SU-DHL-6 (cell line): ENCODE results near the gene TMEM120B.

Source experiments
- CTCF ChIP-seq: fragments of 200-600 bp; sonication (generic); IDR thresholded peaks from one replicate; pipeline ENCODE4 v1.5.1; 2017; ENCODE audit warnings: antibody characterized with exemption, mild to moderate bottlenecking, low read length, moderate library complexity; ENCODE audit not compliant: insufficient read depth, poor library complexity, severe bottlenecking
- EZH2phosphoT487 ChIP-seq: fragments of 200-600 bp; sonication (generic), shearing (Covaris generic); conservative IDR thresholded peaks from 2 replicates; pipeline ENCODE4 v1.6.1; 2018; ENCODE audit warnings: mild to moderate bottlenecking, antibody characterized with exemption, low read length, moderate library complexity, mixed read lengths

GRCh38 chr12:121748571-121749265, 36.2 kb downstream of the TMEM120B start:
- TF ChIP-seq EZH2phosphoT487 (no peak), CTCF (no peak)
